ENCODE measurements around the gene HOXB5.

The HOXB5 gene

GRCh38 chr17:48544349-48545021 is 49.1 kb downstream of the HOXB5 start:
- Histone ChIP-seq H3K9me3 (ENCODE audit: control insufficient read depth, low read length) (no peaks in the 10 kb centered on the region), H3K27me3 (replicated peaks; ENCODE audit: control insufficient read depth, insufficient read depth, low read length, poor library complexity, severe bottlenecking) (no peaks in the 10 kb centered on the region), H3K4me3 (ENCODE audit: insufficient read depth, low read depth, low read length, poor library complexity, severe bottlenecking) (peak overlapping the region; percentile 77), H3K27ac (ENCODE audit: insufficient read depth, low read length, poor library complexity, severe bottlenecking) (peak overlapping the region; percentile 89), H3K36me3 (ENCODE audit: control insufficient read depth, insufficient read depth, low read length) (no peaks in the 10 kb centered on the region), H3K4me1 (ENCODE audit: control insufficient read depth, insufficient read depth, low read length, poor library complexity, severe bottlenecking) (peaks cover 28% of the 10 kb centered on the region)
- DNase-seq, result peak in 2 of 3 donors; percentile 31 to 45

DNA sequence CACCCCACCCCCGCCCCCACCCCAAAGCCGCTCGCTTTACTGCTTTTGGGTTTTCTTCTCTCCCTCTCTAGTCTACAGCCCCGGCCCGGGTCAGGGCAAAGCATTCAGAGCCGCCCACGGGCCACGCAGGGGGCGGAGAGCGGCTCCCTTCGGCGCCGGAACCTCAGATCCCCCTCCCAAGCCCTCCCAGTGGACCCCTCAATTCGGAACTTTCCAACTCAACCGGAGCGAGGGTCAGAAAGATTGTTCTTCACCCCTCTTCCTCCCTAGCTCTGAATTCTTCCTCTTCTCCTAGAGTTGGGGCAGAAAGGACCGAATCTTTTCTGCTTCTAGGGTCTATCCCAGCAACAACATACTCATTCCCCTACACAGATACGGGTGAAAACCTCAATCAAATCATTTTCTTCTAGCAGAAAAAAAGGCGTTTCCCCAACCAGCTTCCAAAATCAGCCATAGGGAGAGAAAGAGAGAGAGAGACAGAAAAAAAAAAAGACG is 49.7 kb downstream of the HOXB5 start:
- no peaks in the 10 kb centered on the region for H3K9me3 ChIP-seq (ENCODE audit: control insufficient read depth, low read length)
- no peaks in the 10 kb centered on the region for H3K36me3 ChIP-seq (ENCODE audit: control insufficient read depth, insufficient read depth, low read length)
- DNase-seq, result no peak
- H3K27me3 ChIP-seq (replicated peaks; ENCODE audit: control insufficient read depth, insufficient read depth, low read length, poor library complexity, severe bottlenecking), result no peaks in the 10 kb centered on the region
- peak overlapping the region; percentile 77 for H3K4me3 ChIP-seq (ENCODE audit: insufficient read depth, low read depth, low read length, poor library complexity, severe bottlenecking)
- H3K27ac ChIP-seq (ENCODE audit: insufficient read depth, low read length, poor library complexity, severe bottlenecking), result peak overlapping the region; percentile 89
- H3K4me1 ChIP-seq (ENCODE audit: control insufficient read depth, insufficient read depth, low read length, poor library complexity, severe bottlenecking), result peaks cover 28% of the 10 kb centered on the region

DNA sequence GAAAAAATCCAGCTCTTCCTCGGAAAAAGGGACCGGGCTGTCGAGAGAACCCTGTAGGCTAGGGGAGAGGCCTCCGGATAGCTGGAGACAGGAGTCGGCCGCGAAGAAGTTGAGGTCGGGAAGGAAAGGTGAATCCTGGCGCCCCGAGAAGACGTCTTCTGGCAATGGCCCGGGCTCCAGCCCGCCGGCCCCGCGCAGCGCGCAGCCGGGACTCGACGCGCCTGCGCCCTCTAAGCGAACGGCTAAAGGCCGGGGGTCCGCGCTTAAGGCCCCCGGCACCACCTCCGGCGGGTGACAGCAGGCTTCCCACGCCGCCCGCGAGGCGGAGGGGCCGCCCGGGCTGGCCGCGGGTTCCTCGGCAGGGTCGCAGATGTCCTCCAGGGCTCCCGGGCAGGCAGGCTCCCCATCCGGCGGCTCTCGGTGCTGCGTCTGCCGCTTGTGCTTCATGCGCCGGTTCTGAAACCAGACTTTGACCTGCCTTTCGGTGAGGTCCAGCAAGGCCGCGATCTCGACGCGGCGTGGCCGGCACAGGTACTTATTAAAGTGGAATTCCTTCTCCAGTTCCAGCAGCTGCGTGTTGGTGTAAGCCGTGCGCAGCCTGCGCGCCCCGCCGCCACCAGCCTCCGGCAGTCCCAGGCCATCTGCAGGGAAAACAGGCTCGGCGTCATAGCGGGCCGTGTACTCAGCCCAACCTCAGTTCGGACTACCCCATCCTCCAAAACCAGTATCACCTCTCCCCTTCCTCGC is 50.3 kb downstream of the HOXB5 start:
- H3K36me3 ChIP-seq (ENCODE audit: control insufficient read depth, insufficient read depth, low read length), result no peaks in the 10 kb centered on the region
- H3K4me3 ChIP-seq (ENCODE audit: insufficient read depth, low read depth, low read length, poor library complexity, severe bottlenecking), result peak overlapping the region; percentile 77
- peak in 2 of 3 donors; percentile 42 to 46 for DNase-seq
- H3K9me3 ChIP-seq (ENCODE audit: control insufficient read depth, low read length), result no peaks in the 10 kb centered on the region
- H3K27me3 ChIP-seq (replicated peaks; ENCODE audit: control insufficient read depth, insufficient read depth, low read length, poor library complexity, severe bottlenecking), result no peaks in the 10 kb centered on the region
- peaks cover 23% of the 10 kb centered on the region for H3K4me1 ChIP-seq (ENCODE audit: control insufficient read depth, insufficient read depth, low read length, poor library complexity, severe bottlenecking)
- H3K27ac ChIP-seq (ENCODE audit: insufficient read depth, low read length, poor library complexity, severe bottlenecking), result peak overlapping the region; percentile 89

- H3K4me1 ChIP-seq (ENCODE audit: control insufficient read depth, insufficient read depth, low read length, poor library complexity, severe bottlenecking), result peaks cover 23% of the 10 kb centered on the region
- H3K27ac ChIP-seq (ENCODE audit: insufficient read depth, low read length, poor library complexity, severe bottlenecking), result peak overlapping the region; percentile 89
- no peaks in the 10 kb centered on the region for H3K27me3 ChIP-seq (replicated peaks; ENCODE audit: control insufficient read depth, insufficient read depth, low read length, poor library complexity, severe bottlenecking)
- peak overlapping the region; percentile 77 for H3K4me3 ChIP-seq (ENCODE audit: insufficient read depth, low read depth, low read length, poor library complexity, severe bottlenecking)
- no peaks in the 10 kb centered on the region for H3K9me3 ChIP-seq (ENCODE audit: control insufficient read depth, low read length)
- no peaks in the 10 kb centered on the region for H3K36me3 ChIP-seq (ENCODE audit: control insufficient read depth, insufficient read depth, low read length)
- no peak for DNase-seq
Observed at GRCh38 chr17:48542698-48543106, 50.9 kb downstream of the HOXB5 start.

DNA sequence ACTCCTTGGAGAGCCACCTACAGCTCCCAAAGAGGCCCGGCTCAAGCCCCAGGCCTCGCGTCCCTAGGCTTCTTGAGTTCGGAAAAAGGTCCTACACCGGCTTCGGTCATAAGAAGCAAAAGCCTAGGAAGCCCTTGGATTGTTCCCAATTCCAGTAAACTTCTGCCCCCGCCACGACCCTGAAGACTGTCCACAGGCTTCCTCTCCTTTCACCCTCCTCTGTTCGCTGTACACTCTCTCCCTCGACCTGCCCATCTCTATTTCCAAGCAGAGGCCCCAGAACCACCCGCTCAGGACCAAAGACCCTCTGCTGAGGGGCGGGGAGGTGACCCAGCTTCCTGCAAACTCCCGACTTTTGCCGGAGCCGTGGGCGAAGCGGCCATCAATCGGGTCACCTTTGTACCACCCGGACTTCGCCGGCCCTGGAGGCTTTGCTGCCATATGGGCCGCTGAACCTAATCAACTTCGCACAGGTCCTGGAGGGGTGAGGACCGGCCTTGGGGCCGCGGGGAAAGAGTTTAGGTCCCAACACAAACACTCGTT is 51.4 kb downstream of the HOXB5 start:
- peak overlapping the region; percentile 77 for H3K4me3 ChIP-seq (ENCODE audit: insufficient read depth, low read depth, low read length, poor library complexity, severe bottlenecking)
- H3K27ac ChIP-seq (ENCODE audit: insufficient read depth, low read length, poor library complexity, severe bottlenecking), result peak overlapping the region; percentile 89
- H3K36me3 ChIP-seq (ENCODE audit: control insufficient read depth, insufficient read depth, low read length), result no peaks in the 10 kb centered on the region
- H3K9me3 ChIP-seq (ENCODE audit: control insufficient read depth, low read length), result no peaks in the 10 kb centered on the region
- peaks cover 23% of the 10 kb centered on the region for H3K4me1 ChIP-seq (ENCODE audit: control insufficient read depth, insufficient read depth, low read length, poor library complexity, severe bottlenecking)
- no peak for DNase-seq
- no peaks in the 10 kb centered on the region for H3K27me3 ChIP-seq (replicated peaks; ENCODE audit: control insufficient read depth, insufficient read depth, low read length, poor library complexity, severe bottlenecking)

- peak overlapping the region; percentile 89 for H3K27ac ChIP-seq (ENCODE audit: insufficient read depth, low read length, poor library complexity, severe bottlenecking)
- no peaks in the 10 kb centered on the region for H3K9me3 ChIP-seq (ENCODE audit: control insufficient read depth, low read length)
- no peaks in the 10 kb centered on the region for H3K27me3 ChIP-seq (replicated peaks; ENCODE audit: control insufficient read depth, insufficient read depth, low read length, poor library complexity, severe bottlenecking)
- peaks cover 21% of the 10 kb centered on the region for H3K4me1 ChIP-seq (ENCODE audit: control insufficient read depth, insufficient read depth, low read length, poor library complexity, severe bottlenecking)
- no peaks in the 10 kb centered on the region for H3K36me3 ChIP-seq (ENCODE audit: control insufficient read depth, insufficient read depth, low read length)
- H3K4me3 ChIP-seq (ENCODE audit: insufficient read depth, low read depth, low read length, poor library complexity, severe bottlenecking), result peak overlapping the region; percentile 77
- DNase-seq, result peak in 2 of 3 donors; percentile 16 to 22
Observed at GRCh38 chr17:48541577-48542113, 51.9 kb downstream of the HOXB5 start.
